Natural killer cell (primary cell): Measurements from ENCODE around the gene PSMB1. TPM values are rescaled to one million over a fixed set of nuclear protein-coding genes. Genes with fewer than 3 reads are reported as not detected.

Source experiments
- ATAC-seq, 3 donors: fragments of 150-1000 bp in 2 of 3; fragments of 200-7000 bp in 1 of 3; cut with Tn5 transposase; 1 replicate in 1 of 3; 2 replicates in 2 of 3; pipeline ENCODE4 v1.10.0; 2021; ENCODE audit warnings: mild to moderate bottlenecking in 2 of 3, moderate library complexity in 2 of 3
- DNase-seq, 2 donors: peaks; one replicate each; pipeline versions ENCODE4 v3.0.0 to v3.0.0-alpha.2; 2013 to 2021; ENCODE audit warnings: mixed read lengths in 1 of 2
- H3K27ac ChIP-seq: one replicate; pipeline ENCODE4 v1.5.1; 2013; ENCODE audit warnings: mild to moderate bottlenecking, low read length
- H3K27me3 ChIP-seq: one replicate; pipeline ENCODE4 v1.6.1; 2013; ENCODE audit warnings: low read length; ENCODE audit not compliant: control insufficient read depth, insufficient read depth
- H3K36me3 ChIP-seq: one replicate; pipeline ENCODE4 v1.6.1; 2013; ENCODE audit warnings: low read length; ENCODE audit not compliant: control insufficient read depth, insufficient read depth
- H3K4me1 ChIP-seq: one replicate; pipeline ENCODE4 v1.6.1; 2013; ENCODE audit warnings: low read length; ENCODE audit not compliant: control insufficient read depth, insufficient read depth
- H3K4me3 ChIP-seq: one replicate; pipeline ENCODE4 v1.5.1; 2013; ENCODE audit warnings: low read length
- H3K9me3 ChIP-seq: one replicate; pipeline ENCODE4 v1.6.1; 2013; ENCODE audit warnings: low read length; ENCODE audit not compliant: control insufficient read depth, insufficient read depth
- H3K27ac Mint-ChIP-seq, 2 donors: one replicate each; pipeline ENCODE4 v1.8.0; 2022; ENCODE audit warnings: mild to moderate bottlenecking in 2 of 2, mixed read lengths in 2 of 2, moderate library complexity in 1 of 2
- H3K27me3 Mint-ChIP-seq, 2 donors: one replicate each; pipeline ENCODE4 v1.8.0; 2022; ENCODE audit warnings: low read depth in 2 of 2, mixed read lengths in 2 of 2
- H3K36me3 Mint-ChIP-seq: one replicate; pipeline ENCODE4 v1.8.0; 2022; ENCODE audit warnings: mixed read lengths
- H3K4me1 Mint-ChIP-seq, 2 donors: one replicate each; pipeline ENCODE4 v1.8.0; 2022; ENCODE audit warnings: mixed read lengths in 2 of 2
- H3K4me3 Mint-ChIP-seq: one replicate; pipeline ENCODE4 v1.8.0; 2022; ENCODE audit warnings: mild to moderate bottlenecking, moderate library complexity, mixed read lengths
- H3K9me3 Mint-ChIP-seq, 2 donors: one replicate each; pipeline ENCODE4 v1.8.0; 2022; ENCODE audit warnings: mixed read lengths in 2 of 2
- CTCF ChIP-seq: fragments of 200-600 bp; IDR thresholded peaks from one replicate; pipeline ENCODE4 v1.8.0; 2022; ENCODE audit warnings: antibody characterized with exemption
- WGBS: methylation state at CpG from one replicate; pipeline ENCODE4 v1.1.7; 2013; ENCODE audit warnings: missing lambda C conversion rate; ENCODE audit not compliant: insufficient coverage; 5-methylcytosine and 5-hydroxymethylcytosine counted together
- intact Hi-C: fragments of 100-400 bp; cut with micrococcal nuclease; formaldehyde crosslinking; loops from one replicate; pipeline ENCODE4 v1.14.2; 2022
- total RNA-seq, 4 donors: library from RNA; stranded (reverse); fragments of 120-200 nt in 1 of 4; gene quantifications; one replicate each; pipeline versions ENCODE4 v1.2.3 to v1.2.4, GENCODE V29; 2013 to 2022

PSMB1 gene
- total RNA-seq, 3 donors from 2014 or later (not counting 1 experiment from before 2014, with no cell fraction given) = 102 to 129 (median 103) TPM

GRCh38 chr6:170572704-170573466 lies 19.8 kb upstream of the PSMB1 start:
- no peak overlapping the region for H3K27ac Mint-ChIP-seq
- Histone ChIP-seq H3K27me3 (no peaks in the 10 kb centered on the region), H3K4me3 (no peak overlapping the region), H3K9me3 (no peaks in the 10 kb centered on the region), H3K36me3 (peaks cover 62% of the 10 kb centered on the region), H3K27ac (no peak overlapping the region), H3K4me1 (no peaks in the 10 kb centered on the region)
- WGBS = 84% methylated on average over 2 of the region's 2 CpGs
- H3K4me3 Mint-ChIP-seq = no peak overlapping the region
- peaks cover 10% of the 10 kb centered on the region for H3K36me3 Mint-ChIP-seq
- TF ChIP-seq CTCF = no peak
- no peaks in the 10 kb centered on the region for H3K27me3 Mint-ChIP-seq
- ATAC-seq (no peak), DNase-seq (no peak)
- H3K9me3 Mint-ChIP-seq = no peaks in the 10 kb centered on the region
- no peaks in the 10 kb centered on the region for H3K4me1 Mint-ChIP-seq
- intact Hi-C loops = no loop called here

- no peaks in the 10 kb centered on the region for H3K27me3 Mint-ChIP-seq
- H3K4me3 Mint-ChIP-seq = no peak overlapping the region
- H3K36me3 ChIP-seq = peaks cover 67% of the 10 kb centered on the region
- peaks cover 24% of the 10 kb centered on the region for H3K36me3 Mint-ChIP-seq
- H3K9me3 Mint-ChIP-seq = no peaks in the 10 kb centered on the region
- no peak overlapping the region for H3K4me3 ChIP-seq
- no peaks in the 10 kb centered on the region for H3K4me1 ChIP-seq
- H3K27me3 ChIP-seq = no peaks in the 10 kb centered on the region
- H3K27ac ChIP-seq = no peak overlapping the region
- DNase-seq (no peak), ATAC-seq (no peak)
- H3K4me1 Mint-ChIP-seq = peaks cover 0 to 14% of the 10 kb centered on the region in 2 donors
- 97% methylated on average over 7 of the region's 8 CpGs for WGBS
- H3K27ac Mint-ChIP-seq = no peak overlapping the region
- H3K9me3 ChIP-seq = no peaks in the 10 kb centered on the region
- intact Hi-C loops = no loop called here
- TF ChIP-seq CTCF = no peak
Observed at GRCh38 chr6:170564936-170565530, 11.9 kb upstream of the PSMB1 start.

- Mint-ChIP-seq H3K4me1 (peaks cover 11 to 18% of the 10 kb centered on the region in 2 donors), H3K27me3 (no peaks in the 10 kb centered on the region), H3K9me3 (no peaks in the 10 kb centered on the region), H3K36me3 (peaks cover 19% of the 10 kb centered on the region), H3K27ac (no peak overlapping the region), H3K4me3 (no peak overlapping the region)
- no peak overlapping the region for H3K4me3 ChIP-seq
- intact Hi-C loops = no loop called here
- DNase-seq = no peak
- ATAC-seq = no peak
- no peaks in the 10 kb centered on the region for H3K27me3 ChIP-seq
- over 99% methylated on average over 3 of the region's 4 CpGs for WGBS
- H3K4me1 ChIP-seq = no peaks in the 10 kb centered on the region
- H3K36me3 ChIP-seq = peaks cover 59% of the 10 kb centered on the region
- no peak overlapping the region for H3K27ac ChIP-seq
- no peaks in the 10 kb centered on the region for H3K9me3 ChIP-seq
- no peak for TF ChIP-seq CTCF
Observed at GRCh38 chr6:170561555-170561954, 8.4 kb upstream of the PSMB1 start.
